Adrenal gland (tissue), 12 donors: ENCODE data around the gene NBDY. TPM values are rescaled to one million over a fixed set of nuclear protein-coding genes. Genes with fewer than 3 reads are reported as not detected.
A peak's percentile ranks its signal among the peaks of the same experiment; 100 is the strongest.

Experiments
- DNase-seq, 7 donors: peaks; one replicate each; pipeline ENCODE4 v3.0.0-alpha.2; 2019 to 2020
- H3K27ac ChIP-seq, 5 donors: fragments of 200-600 bp; sonication (generic) in 4 of 5; 1 replicate in 3 of 5; 2 replicates in 2 of 5; pipeline versions ENCODE4 v1.5.1 to v1.8.0; 2016 to 2020; ENCODE audit warnings: mild to moderate bottlenecking in 1 of 5
- H3K27me3 ChIP-seq: fragments of 200-600 bp; 2 replicates; pipeline ENCODE4 v1.8.0; 2021
- H3K36me3 ChIP-seq, 2 donors: fragments of 200-600 bp; replicated peaks in 1 of 2; 1 replicate in 1 of 2; 2 replicates in 1 of 2; pipeline versions ENCODE4 v1.5.1 to v1.8.0; 2018 to 2022
- H3K4me1 ChIP-seq, 2 donors: fragments of 200-600 bp; replicated peaks in 1 of 2; 1 replicate in 1 of 2; 2 replicates in 1 of 2; pipeline versions ENCODE4 v1.5.1 to v1.8.0; 2018 to 2021
- H3K4me3 ChIP-seq, 4 donors: fragments of 200-600 bp; sonication (generic) in 3 of 4; one replicate each; pipeline ENCODE4 v1.5.1; 2016 to 2018
- H3K9me3 ChIP-seq, 3 donors: fragments of 200-600 bp; sonication (generic) in 1 of 3; replicated peaks in 1 of 3; 1 replicate in 2 of 3; 2 replicates in 1 of 3; pipeline versions ENCODE4 v1.5.1 to v1.8.0; 2016 to 2021
- CTCF ChIP-seq, 6 experiments: fragments of 450-650 bp in 4 of 6; fragments of 200-600 bp in 2 of 6; sonication (generic) in 1 of 6; IDR thresholded peaks; 1 replicate in 5 of 6; 2 replicates in 1 of 6; pipeline versions ENCODE4 v1.5.1 to v1.8.0; 2016 to 2021; ENCODE audit warnings: antibody characterized with exemption in 6 of 6, mild to moderate bottlenecking in 2 of 6, moderate library complexity in 1 of 6
- POLR2A ChIP-seq, 2 donors: fragments of 450-650 bp; IDR thresholded peaks; one replicate each; pipeline ENCODE4 v1.6.1; 2017; ENCODE audit warnings: antibody characterized with exemption in 2 of 2, mild to moderate bottlenecking in 2 of 2, moderate library complexity in 1 of 2
- WGBS, 4 donors: extraction: QIAGEN DNeasy Blood & Tissue Kit in 2 of 4; methylation state at CpG; one replicate each; pipeline versions ENCODE4 v1.1.5 to v1.1.7; 2013 to 2017; 5-methylcytosine and 5-hydroxymethylcytosine counted together
- intact Hi-C, 2 donors: fragments of 100-400 bp; cut with DNase I; formaldehyde crosslinking; loops; one replicate each; pipeline versions ENCODE4 v1.14.1 to v1.15.0; 2022 to 2023
- polyA plus RNA-seq, 3 donors: library from polyadenylated mRNA; stranded (reverse); fragments of 200-250 nt in 2 of 3; fragments of 350-450 nt in 1 of 3; fragmentation: Illumina TruSeq in 1 of 3; extraction: RNeasy Lipid Tissue Mini Kit (QIAGEN cat#74804) in 1 of 3; gene quantifications; one replicate each; pipeline ENCODE4 v1.2.3, GENCODE V29; 2013 to 2014
- total RNA-seq, 9 donors: library from RNA; depleted of rRNA in 4 of 9; stranded (reverse); fragments of >200 nt in 4 of 9; fragments of 120-200 nt in 1 of 9; fragmentation: NEBNext Ultra II Directional in 1 of 9; extraction: Animal tissue kit (Norgen Biotek cat#: 25700) in 1 of 9; gene quantifications; one replicate each; pipeline versions ENCODE4 v1.1.0 to v1.2.4, GENCODE V29; 2013 to 2023
- donor health status: healthy with polysubstance abuse.
- donor health status: Bipolar disorder and iron deficiency.
- donor health status: DM: yes; HTN: yes; CAD: no.
- donor health status: DM: no; HTN: no; CAD: no.
- donor health status: DM: no; HTN: no; CAD: no.
- donor health status: DM: yes; HTN: yes; CAD: no.

NBDY gene
- total and polyA plus RNA-seq, 12 donors, result 14.7 to 98.5 (median 36.3) TPM

GRCh38 chrX:56764153-56764974 lies 35.3 kb downstream of the NBDY start:
- DNase-seq, result peak; percentile 65 to 90 (median 83)
- Histone ChIP-seq H3K27ac (peak overlapping the region in 3 of 5 donors; percentile 59 to 84 (median 74)), H3K9me3 (no peaks in the 10 kb centered on the region), H3K4me1 (peaks cover 4 to 30% of the 10 kb centered on the region in 2 donors), H3K4me3 (peak overlapping the region in 2 of 4 donors; percentile 58), H3K27me3 (no peaks in the 10 kb centered on the region), H3K36me3 (no peaks in the 10 kb centered on the region)
- intact Hi-C loops, result no loop called here
- TF ChIP-seq CTCF (IDR thresholded peaks at IDR 0.05) (peak; percentile 42 to 92 (median 68)), POLR2A (IDR thresholded peaks at IDR 0.05) (no peak)
- 22 to 50% (median 33%) methylated on average over 10 to 20 of the region's 20 CpGs for WGBS, 4 donors

- TF ChIP-seq POLR2A (IDR thresholded peaks at IDR 0.05) (no peak), CTCF (IDR thresholded peaks at IDR 0.05) (no peak)
- no peaks in the 10 kb centered on the region for H3K27me3 ChIP-seq
- H3K4me1 ChIP-seq, result peaks cover 4 to 30% of the 10 kb centered on the region in 2 donors
- H3K36me3 ChIP-seq, result no peaks in the 10 kb centered on the region
- H3K27ac ChIP-seq, result peak overlapping the region in 1 of 5 donors; percentile 42
- intact Hi-C loops, result no loop called here
- 46 to 65% (median 52%) methylated on average over 15 of the region's 15 CpGs for WGBS, 4 donors
- H3K4me3 ChIP-seq, result no peak overlapping the region
- peak in 1 of 7 donors; percentile 14 for DNase-seq
- no peaks in the 10 kb centered on the region for H3K9me3 ChIP-seq
Observed at GRCh38 chrX:56764975-56765791, 36.1 kb downstream of the NBDY start.

- Histone ChIP-seq H3K4me1 (peaks cover 4 to 30% of the 10 kb centered on the region in 2 donors), H3K36me3 (no peaks in the 10 kb centered on the region), H3K4me3 (no peak overlapping the region), H3K9me3 (no peaks in the 10 kb centered on the region), H3K27me3 (no peaks in the 10 kb centered on the region), H3K27ac (peak overlapping the region in 3 of 5 donors; percentile 17 to 42 (median 27))
- intact Hi-C loops, result no loop called here
- TF ChIP-seq POLR2A (IDR thresholded peaks at IDR 0.05) (no peak), CTCF (IDR thresholded peaks at IDR 0.05) (no peak)
- WGBS, 4 donors, result 54 to 58% (median 55%) methylated on average over 6 to 8 of the region's 8 CpGs
- peak in 1 of 7 donors; percentile 15 for DNase-seq
Observed at GRCh38 chrX:56765811-56766553, 36.9 kb downstream of the NBDY start.
